ENCODE results near the gene STARD10.

GRCh38 chr11:72826191-72826941 lies 32.5 kb upstream of the STARD10 start:
- TF ChIP-seq, protein P1, sequence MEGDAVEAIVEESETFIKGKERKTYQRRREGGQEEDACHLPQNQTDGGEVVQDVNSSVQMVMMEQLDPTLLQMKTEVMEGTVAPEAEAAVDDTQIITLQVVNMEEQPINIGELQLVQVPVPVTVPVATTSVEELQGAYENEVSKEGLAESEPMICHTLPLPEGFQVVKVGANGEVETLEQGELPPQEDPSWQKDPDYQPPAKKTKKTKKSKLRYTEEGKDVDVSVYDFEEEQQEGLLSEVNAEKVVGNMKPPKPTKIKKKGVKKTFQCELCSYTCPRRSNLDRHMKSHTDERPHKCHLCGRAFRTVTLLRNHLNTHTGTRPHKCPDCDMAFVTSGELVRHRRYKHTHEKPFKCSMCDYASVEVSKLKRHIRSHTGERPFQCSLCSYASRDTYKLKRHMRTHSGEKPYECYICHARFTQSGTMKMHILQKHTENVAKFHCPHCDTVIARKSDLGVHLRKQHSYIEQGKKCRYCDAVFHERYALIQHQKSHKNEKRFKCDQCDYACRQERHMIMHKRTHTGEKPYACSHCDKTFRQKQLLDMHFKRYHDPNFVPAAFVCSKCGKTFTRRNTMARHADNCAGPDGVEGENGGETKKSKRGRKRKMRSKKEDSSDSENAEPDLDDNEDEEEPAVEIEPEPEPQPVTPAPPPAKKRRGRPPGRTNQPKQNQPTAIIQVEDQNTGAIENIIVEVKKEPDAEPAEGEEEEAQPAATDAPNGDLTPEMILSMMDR (IDR thresholded peaks at IDR 0.05): no peak
- TF ChIP-seq POLR2A (IDR thresholded peaks at IDR 0.05; ENCODE audit: low read depth) (no peak), POLR2AphosphoS5 (IDR thresholded peaks at IDR 0.05) (no peak)
